ENCODE results near the gene ARHGAP12.

GRCh38 chr10:31792745-31793144, 135.9 kb downstream of the ARHGAP12 start:
- TF ChIP-seq CTCF (IDR thresholded peaks at IDR 0.05; ENCODE audit: poor library complexity, severe bottlenecking) (no peak), MXI1 (conservative IDR thresholded peaks at IDR 0.05; ENCODE audit: poor library complexity, severe bottlenecking) (no peak), TAF1 (IDR thresholded peaks at IDR 0.05; ENCODE audit: low read depth) (no peak), POLR2AphosphoS5 (IDR thresholded peaks at IDR 0.05) (no peak), REST (IDR thresholded peaks at IDR 0.05; ENCODE audit: borderline replicate concordance) (no peak)

All from neural cell (in vitro differentiated cells).